ENCODE measurements around the gene PLA2G6. TPM values are rescaled to one million over a fixed set of nuclear protein-coding genes. Genes with fewer than 3 reads are reported as not detected.

The PLA2G6 gene
- total and polyA plus RNA-seq, 9 of the 15 experiments (the other 6 are each of a cell fraction or from before 2014, with no cell fraction given): 0.11 to 12.2 (median 9.7) TPM

- TF ChIP-seq ZBTB33 (CRISPR knock-in tag; IDR thresholded peaks at IDR 0.05) (no peak), ETV5 (CRISPR knock-in tag; IDR thresholded peaks at IDR 0.05; ENCODE audit: low read depth) (no peak), NR0B1 (IDR thresholded peaks at IDR 0.05; ENCODE audit: partially characterized antibody) (no peak), NKRF (IDR thresholded peaks at IDR 0.05; ENCODE audit: borderline replicate concordance) (peak; percentile 9; the same call in 1 of the 2 replicates), KLF1 (tag; IDR thresholded peaks at IDR 0.05) (no peak), ZNF318 (IDR thresholded peaks at IDR 0.05; ENCODE audit: borderline replicate concordance in 1 of 2, low read depth in 1 of 2) (no peak), ATF1 (CRISPR knock-in tag; IDR thresholded peaks at IDR 0.05) (no peak), ATF1 (tag; IDR thresholded peaks at IDR 0.05) (no peak), ZNF431 (CRISPR knock-in tag; IDR thresholded peaks at IDR 0.05) (no peak), PATZ1 (CRISPR knock-in tag; IDR thresholded peaks at IDR 0.05; ENCODE audit: borderline replicate concordance) (no peak)
Observed at GRCh38 chr22:38181453-38182200, at the start of gene PLA2G6 (continued).

Data from K562 (cell line).